Endodermal cell (in vitro differentiated cells): ENCODE measurements around the gene KLHL25. TPM values are rescaled to one million over a fixed set of nuclear protein-coding genes. Genes with fewer than 3 reads are reported as not detected.

ENCODE experiments used
- DNase-seq: peaks from one replicate; pipeline ENCODE4 v3.0.0-alpha.2; 2017
- H3K27ac ChIP-seq: 2 replicates; pipeline ENCODE4 v1.5.1; 2013; ENCODE audit warnings: mild to moderate bottlenecking, low read depth, low read length, moderate library complexity
- H3K27me3 ChIP-seq: 2 replicates; pipeline ENCODE4 v1.6.1; 2013; ENCODE audit warnings: mild to moderate bottlenecking, low read length, moderate library complexity; ENCODE audit not compliant: insufficient read depth, control insufficient read depth, poor library complexity, severe bottlenecking
- H3K36me3 ChIP-seq: 2 replicates; pipeline ENCODE4 v1.7.0; 2013; ENCODE audit warnings: mild to moderate bottlenecking, low read length, moderate library complexity; ENCODE audit not compliant: control insufficient read depth, insufficient read depth
- H3K4me1 ChIP-seq: one replicate; pipeline ENCODE4 v1.7.0; 2013; ENCODE audit warnings: low read length; ENCODE audit not compliant: control insufficient read depth, insufficient read depth
- H3K4me3 ChIP-seq: 2 replicates; pipeline ENCODE4 v1.5.1; 2013; ENCODE audit warnings: mild to moderate bottlenecking, low read length, moderate library complexity
- H3K9ac ChIP-seq: 2 replicates; pipeline ENCODE4 v1.6.1; 2013; ENCODE audit warnings: mild to moderate bottlenecking, low read length, moderate library complexity; ENCODE audit not compliant: poor library complexity, severe bottlenecking; ENCODE audit errors: extremely low read depth
- H3K9me3 ChIP-seq: 2 replicates; pipeline ENCODE4 v1.6.1; 2013; ENCODE audit warnings: mild to moderate bottlenecking, low read length, moderate library complexity; ENCODE audit not compliant: control insufficient read depth
- H3K27ac Mint-ChIP-seq: 2 replicates; pipeline ENCODE4 v1.8.0; 2020; ENCODE audit warnings: mixed read lengths
- H3K27me3 Mint-ChIP-seq: 2 replicates; pipeline ENCODE4 v1.8.0; 2021; ENCODE audit warnings: mild to moderate bottlenecking, mixed read lengths; ENCODE audit not compliant: insufficient read depth
- H3K36me3 Mint-ChIP-seq: 2 replicates; pipeline ENCODE4 v1.8.0; 2020; ENCODE audit warnings: low read depth, mixed read lengths
- H3K4me1 Mint-ChIP-seq: 2 replicates; pipeline ENCODE4 v1.8.0; 2020; ENCODE audit warnings: mixed read lengths
- H3K4me3 Mint-ChIP-seq: 2 replicates; pipeline ENCODE4 v1.8.0; 2020; ENCODE audit warnings: mild to moderate bottlenecking, moderate library complexity, mixed read lengths
- H3K9me3 Mint-ChIP-seq: 2 replicates; pipeline ENCODE4 v1.8.0; 2020; ENCODE audit warnings: mild to moderate bottlenecking, mixed read lengths
- CTCF ChIP-seq: fragments of 200-600 bp; sonication (generic); conservative IDR thresholded peaks from 2 replicates; pipeline ENCODE4 v1.5.0; 2021; ENCODE audit warnings: antibody characterized with exemption, mild to moderate bottlenecking
- WGBS, 2 experiments: methylation state at CpG; one replicate each; pipeline versions ENCODE4 v1.1.5 to v1.1.7; 2013; ENCODE audit warnings: missing lambda C conversion rate in 2 of 2, mixed read lengths in 1 of 2; ENCODE audit not compliant: insufficient coverage in 1 of 2, insufficient read length in 1 of 2; 5-methylcytosine and 5-hydroxymethylcytosine counted together
- total RNA-seq, 2 donors: library from RNA; stranded (reverse); fragmentation: NEBNext Ultra II Directional in 1 of 2; extraction: Animal tissue kit (Norgen Biotek cat#: 25700) in 1 of 2; gene quantifications; 2 replicates in 1 of 2; 3 replicates in 1 of 2; pipeline ENCODE4 v1.2.1, GENCODE V29; 2021

The KLHL25 gene
- total RNA-seq, 2 donors from 2014 or later: 13.3 TPM

DNA sequence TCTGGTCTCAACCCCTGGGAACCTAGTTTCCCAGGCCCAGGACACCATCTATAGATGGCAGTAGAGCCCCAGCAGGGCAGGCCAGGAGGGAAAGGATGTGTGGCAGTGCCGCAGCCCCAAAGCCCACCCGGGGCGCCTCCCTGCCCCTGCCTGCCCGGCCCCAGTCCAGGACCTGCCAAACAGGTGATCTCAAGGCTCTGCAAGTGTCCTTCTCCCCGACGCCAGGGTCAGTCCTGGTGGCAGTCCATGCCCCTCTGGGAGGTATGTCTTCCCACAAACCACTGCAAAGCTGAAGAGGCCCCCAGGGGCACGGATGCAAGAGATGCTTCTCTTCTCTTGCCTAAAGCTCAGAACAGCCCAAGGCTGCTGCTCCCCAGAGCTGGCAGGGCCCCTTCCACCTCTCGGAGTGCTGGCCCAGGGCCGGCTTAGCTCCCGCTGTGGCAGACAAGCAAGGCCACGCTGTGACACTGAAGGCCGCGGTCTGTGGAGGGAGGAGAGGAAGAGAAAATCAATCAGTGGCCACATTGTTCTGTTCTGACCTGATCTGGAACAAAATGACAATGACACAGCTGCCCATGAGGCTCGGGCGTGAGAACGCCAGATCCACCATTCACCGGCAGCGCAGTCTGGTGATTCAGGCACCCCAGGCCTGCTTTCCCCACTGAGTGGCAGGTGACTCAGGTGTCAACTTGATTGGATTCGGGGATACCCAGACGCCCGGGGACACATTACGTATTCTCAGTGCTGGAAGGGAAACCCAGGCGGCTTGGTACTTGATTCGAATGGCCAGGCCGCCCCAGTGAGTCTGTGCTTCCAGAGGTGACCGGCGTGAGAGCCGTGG lies 34.0 kb downstream of the KLHL25 start:
- Mint-ChIP-seq H3K27me3 (no peaks in the 10 kb centered on the region), H3K36me3 (peaks cover 17% of the 10 kb centered on the region), H3K27ac (peak overlapping the region; percentile 26), H3K4me1 (no peaks in the 10 kb centered on the region), H3K4me3 (no peak overlapping the region), H3K9me3 (no peaks in the 10 kb centered on the region)
- peaks cover 6% of the 10 kb centered on the region for H3K36me3 ChIP-seq
- peak; percentile 44 for TF ChIP-seq CTCF
- peak overlapping the region; percentile 49 for H3K27ac ChIP-seq
- no peak overlapping the region for H3K9ac ChIP-seq
- 94 to 97% methylated on average over 25 to 28 of the region's 28 CpGs for WGBS, 2 experiments
- no peaks in the 10 kb centered on the region for H3K9me3 ChIP-seq
- DNase-seq: no peak
- no peaks in the 10 kb centered on the region for H3K27me3 ChIP-seq
- no peaks in the 10 kb centered on the region for H3K4me1 ChIP-seq
- H3K4me3 ChIP-seq: no peak overlapping the region

DNA sequence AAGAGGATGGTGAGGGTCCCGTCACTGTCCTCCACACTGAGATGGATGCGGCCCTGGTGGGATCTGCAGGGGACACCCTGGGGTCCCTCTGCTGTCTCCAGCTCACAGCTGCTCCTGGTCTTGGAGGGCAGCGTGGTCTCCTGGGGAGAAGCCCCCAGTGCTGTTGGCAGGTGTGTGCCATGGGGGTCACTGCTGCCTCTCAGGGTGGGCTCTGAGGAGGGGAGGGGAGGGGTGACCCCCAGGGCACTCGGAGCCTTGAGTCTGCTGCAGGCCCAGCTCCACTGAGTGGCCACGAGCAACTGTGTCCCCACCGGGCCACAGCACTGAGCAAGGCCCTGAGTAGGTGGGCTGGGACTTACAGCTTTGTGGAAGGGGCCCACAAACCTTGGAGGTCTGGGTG lies 34.7 kb downstream of the KLHL25 start:
- Histone ChIP-seq H3K4me1 (no peaks in the 10 kb centered on the region), H3K4me3 (no peak overlapping the region), H3K36me3 (peaks cover 6% of the 10 kb centered on the region), H3K9ac (no peak overlapping the region), H3K27me3 (no peaks in the 10 kb centered on the region), H3K27ac (no peak overlapping the region), H3K9me3 (no peaks in the 10 kb centered on the region)
- Mint-ChIP-seq H3K36me3 (peaks cover 17% of the 10 kb centered on the region), H3K27me3 (no peaks in the 10 kb centered on the region), H3K4me1 (no peaks in the 10 kb centered on the region), H3K27ac (no peak overlapping the region), H3K4me3 (no peak overlapping the region), H3K9me3 (no peaks in the 10 kb centered on the region)
- WGBS, 2 experiments: 93% methylated on average over 4 to 6 of the region's 6 CpGs
- no peak for DNase-seq
- TF ChIP-seq CTCF: no peak

- no peaks in the 10 kb centered on the region for H3K4me1 Mint-ChIP-seq
- Histone ChIP-seq H3K9ac (no peak overlapping the region), H3K4me1 (no peaks in the 10 kb centered on the region), H3K27ac (no peak overlapping the region), H3K9me3 (no peaks in the 10 kb centered on the region), H3K4me3 (no peak overlapping the region), H3K27me3 (no peaks in the 10 kb centered on the region), H3K36me3 (peaks cover 6% of the 10 kb centered on the region)
- no peak for DNase-seq
- H3K27me3 Mint-ChIP-seq: no peaks in the 10 kb centered on the region
- H3K36me3 Mint-ChIP-seq: peaks cover 20% of the 10 kb centered on the region
- WGBS, 2 experiments: 96 to 97% methylated on average over 6 to 13 of the region's 13 CpGs
- no peak overlapping the region for H3K27ac Mint-ChIP-seq
- TF ChIP-seq CTCF: no peak
- H3K4me3 Mint-ChIP-seq: no peak overlapping the region
- no peaks in the 10 kb centered on the region for H3K9me3 Mint-ChIP-seq
These were observed 35.3 kb downstream of the KLHL25 start for GRCh38 chr15:85759376-85759775.
